Suppressor macrophage treated with lipopolysaccharide for 1 hour (primary cell): Measurements from ENCODE around the gene MARCKSL1.

Source experiments
- DNase-seq, 3 donors: peaks; one replicate each; pipeline ENCODE4 v3.0.0-alpha.2; 2020 to 2022

The MARCKSL1 gene

GRCh38 chr1:32352831-32353383 lies 16.9 kb upstream of the MARCKSL1 start:
- DNase-seq, result no peak

- no peak for DNase-seq
These were observed 16.3 kb upstream of the MARCKSL1 start for GRCh38 chr1:32352239-32352745.

GRCh38 chr1:32351399-32352238 lies 15.6 kb upstream of the MARCKSL1 start:
- DNase-seq, result peak; percentile 83 to 92 (median 86)

- DNase-seq, result peak; percentile 56 to 88 (median 72)
These were observed 14.9 kb upstream of the MARCKSL1 start for GRCh38 chr1:32350785-32351398.

- DNase-seq, result peak; percentile 47 to 68 (median 62)
These were observed 13.2 kb upstream of the MARCKSL1 start for GRCh38 chr1:32349211-32349708.

- DNase-seq, result no peak
These were observed 10.6 kb upstream of the MARCKSL1 start for GRCh38 chr1:32346532-32347157.

GRCh38 chr1:32345289-32345827 lies 9.3 kb upstream of the MARCKSL1 start:
- peak in 1 of 3 donors; percentile 44 for DNase-seq

GRCh38 chr1:32342704-32343103 lies 6.7 kb upstream of the MARCKSL1 start:
- no peak for DNase-seq

GRCh38 chr1:32341971-32342370 lies 5.9 kb upstream of the MARCKSL1 start:
- DNase-seq, result peak; percentile 67 to 82 (median 79)

- no peak for DNase-seq
These were observed 5.2 kb upstream of the MARCKSL1 start for GRCh38 chr1:32341186-32341757.

GRCh38 chr1:32339363-32339978 lies 3.4 kb upstream of the MARCKSL1 start:
- peak; percentile 95 to 99 (median 97) for DNase-seq

- DNase-seq, result no peak
These were observed 2.7 kb upstream of the MARCKSL1 start for GRCh38 chr1:32338637-32339145.

- DNase-seq, result peak; percentile 83
These were observed 2.0 kb upstream of the MARCKSL1 start for GRCh38 chr1:32337855-32338636.

- DNase-seq, result peak; percentile 95 to 96 (median 95)
These were observed 1.1 kb upstream of the MARCKSL1 start for GRCh38 chr1:32336963-32337675.

- no peak for DNase-seq
These were observed 529 bp upstream of the MARCKSL1 start for GRCh38 chr1:32336591-32336932.

GRCh38 chr1:32335535-32335789 lies 571 bp downstream of the MARCKSL1 start:
- DNase-seq, result no peak

- peak; percentile 69 to 89 (median 77) for DNase-seq
These were observed 1.0 kb downstream of the MARCKSL1 start for GRCh38 chr1:32334864-32335534.

- no peak for DNase-seq
These were observed 1.7 kb downstream of the MARCKSL1 start for GRCh38 chr1:32334274-32334861.

GRCh38 chr1:32333251-32333963 lies 2.6 kb downstream of the MARCKSL1 start:
- no peak for DNase-seq
